GM18507 (cell line): ENCODE data around the gene BMP10.

Experiments used
- DNase-seq: peaks from one replicate; pipeline ENCODE4 v3.0.0; 2011; ENCODE audit warnings: low read depth; ENCODE audit not compliant: insufficient read length; ENCODE audit errors: extremely low spot score
- FAIRE-seq: peaks from 2 replicates; lab custom pipeline; 2011; peaks lifted over from hg19 to GRCh38; lab: Jason Lieb, UNC

Gene BMP10, protein sequence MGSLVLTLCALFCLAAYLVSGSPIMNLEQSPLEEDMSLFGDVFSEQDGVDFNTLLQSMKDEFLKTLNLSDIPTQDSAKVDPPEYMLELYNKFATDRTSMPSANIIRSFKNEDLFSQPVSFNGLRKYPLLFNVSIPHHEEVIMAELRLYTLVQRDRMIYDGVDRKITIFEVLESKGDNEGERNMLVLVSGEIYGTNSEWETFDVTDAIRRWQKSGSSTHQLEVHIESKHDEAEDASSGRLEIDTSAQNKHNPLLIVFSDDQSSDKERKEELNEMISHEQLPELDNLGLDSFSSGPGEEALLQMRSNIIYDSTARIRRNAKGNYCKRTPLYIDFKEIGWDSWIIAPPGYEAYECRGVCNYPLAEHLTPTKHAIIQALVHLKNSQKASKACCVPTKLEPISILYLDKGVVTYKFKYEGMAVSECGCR

DNA sequence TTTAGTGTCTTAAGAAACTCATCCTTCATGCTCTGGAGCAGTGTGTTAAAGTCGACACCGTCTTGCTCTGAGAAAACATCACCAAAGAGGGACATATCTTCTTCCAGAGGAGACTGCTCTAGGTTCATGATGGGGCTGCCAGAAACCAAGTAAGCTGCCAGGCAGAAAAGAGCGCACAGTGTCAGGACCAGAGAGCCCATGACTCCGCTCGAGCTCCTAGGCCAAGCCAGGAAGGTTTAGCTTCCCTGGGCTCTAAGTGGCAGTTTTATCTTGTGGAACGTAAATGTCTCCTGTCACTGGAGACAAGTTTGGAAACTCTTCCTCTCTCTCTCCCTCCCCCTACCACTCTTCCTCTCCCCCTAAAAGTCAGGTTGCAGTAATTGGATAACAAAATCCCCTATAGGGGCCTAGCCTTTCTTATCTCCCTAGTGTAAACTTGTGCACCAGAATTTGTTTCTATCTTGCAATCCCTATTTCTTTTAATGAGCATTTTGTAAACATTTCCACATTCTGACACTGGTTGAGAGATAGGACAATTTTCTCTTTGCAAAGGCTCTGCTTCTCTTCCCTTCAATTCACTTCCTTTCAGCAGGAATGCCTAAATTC is at the start of gene BMP10:
TSS of gene BMP10 (minus strand) at position 239 of the 606 bp plus-strand sequence. CDS start at position 200, 39 bp downstream.
- DNase-seq (no peak), FAIRE-seq (no peak)

DNA sequence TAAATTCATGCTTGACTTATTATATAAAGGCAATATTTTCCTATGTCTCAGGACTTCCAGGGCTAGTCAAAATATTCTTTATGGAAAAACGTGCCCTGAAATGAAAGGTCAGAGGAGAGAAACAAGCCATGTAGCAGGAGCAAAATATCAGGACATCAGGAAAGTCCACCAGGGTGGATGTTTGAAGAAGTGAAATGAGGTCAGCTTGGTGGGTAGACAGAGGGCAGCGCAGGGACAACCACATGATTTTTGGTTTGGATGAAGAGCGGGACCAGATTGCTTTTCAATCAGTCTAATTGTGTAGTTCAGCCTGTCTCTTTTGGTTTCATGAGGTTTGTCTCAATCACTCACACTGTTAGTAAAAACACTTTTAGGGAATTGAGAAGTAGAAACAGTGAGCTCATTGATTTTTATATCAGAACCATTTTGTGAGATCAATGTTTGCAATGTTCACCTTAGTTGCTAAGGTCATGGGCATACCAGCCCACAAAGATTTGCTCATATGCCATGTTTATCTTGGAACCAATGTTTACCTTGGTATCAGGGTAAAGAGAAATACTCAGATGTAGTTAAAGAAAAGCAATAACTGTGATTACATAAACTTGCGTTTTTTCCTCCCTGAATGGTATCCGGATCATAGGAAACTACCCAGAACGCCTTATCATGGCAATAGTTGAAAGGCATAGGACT is 49.4 kb upstream of the BMP10 start:
- DNase-seq, result no peak
- no peak for FAIRE-seq

DNA sequence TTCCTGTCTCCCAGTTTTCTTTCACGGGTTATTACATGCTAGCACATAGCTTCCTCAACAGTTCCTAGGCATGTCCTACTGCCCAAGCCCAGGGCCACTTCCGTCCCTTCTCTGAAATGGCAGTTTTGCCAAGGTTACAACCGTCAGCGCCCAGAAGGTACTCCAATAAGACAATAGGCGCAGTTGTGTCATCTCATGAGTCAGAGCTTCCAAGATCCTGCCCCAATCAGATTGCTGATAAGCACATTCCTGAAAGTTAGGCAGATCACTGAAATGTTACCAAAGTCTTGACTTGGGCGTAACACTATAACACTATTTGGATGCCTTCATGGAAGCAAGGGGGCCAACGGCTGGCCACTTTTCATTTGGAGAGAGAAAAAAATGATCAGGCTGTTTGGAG is 47.3 kb upstream of the BMP10 start:
- FAIRE-seq (no peak), DNase-seq (no peak)

DNA sequence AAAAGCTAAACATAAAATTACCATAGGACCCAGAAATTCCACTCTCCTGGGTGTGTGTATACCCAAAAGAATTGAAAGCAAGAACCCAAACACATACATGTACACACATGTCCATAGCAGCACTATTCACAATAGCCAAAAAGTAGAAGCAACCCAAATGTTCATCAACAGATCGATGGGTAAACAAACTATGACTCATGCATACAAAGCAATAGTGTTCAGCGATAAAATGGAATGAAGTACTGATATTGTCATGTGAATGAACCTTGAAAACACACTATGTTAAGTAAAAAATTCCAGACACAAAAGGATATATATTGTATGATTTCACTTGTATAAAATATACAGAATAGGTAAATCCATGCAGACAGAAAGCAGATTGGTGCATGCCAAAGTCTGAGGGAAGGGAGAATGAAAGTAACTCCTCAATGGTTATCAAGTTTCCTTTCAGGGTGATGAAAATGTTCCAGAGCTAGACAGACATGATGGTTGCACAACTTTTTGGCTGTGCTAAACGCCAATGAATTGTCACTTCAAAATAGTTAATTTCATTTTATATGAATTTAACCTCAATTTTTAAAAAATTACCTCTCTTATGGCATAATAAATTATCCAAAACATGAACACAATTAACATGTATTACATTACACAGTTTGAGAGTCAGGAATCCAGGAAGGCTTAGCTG is 46.0 kb upstream of the BMP10 start:
- DNase-seq (no peak), FAIRE-seq (no peak)

DNA sequence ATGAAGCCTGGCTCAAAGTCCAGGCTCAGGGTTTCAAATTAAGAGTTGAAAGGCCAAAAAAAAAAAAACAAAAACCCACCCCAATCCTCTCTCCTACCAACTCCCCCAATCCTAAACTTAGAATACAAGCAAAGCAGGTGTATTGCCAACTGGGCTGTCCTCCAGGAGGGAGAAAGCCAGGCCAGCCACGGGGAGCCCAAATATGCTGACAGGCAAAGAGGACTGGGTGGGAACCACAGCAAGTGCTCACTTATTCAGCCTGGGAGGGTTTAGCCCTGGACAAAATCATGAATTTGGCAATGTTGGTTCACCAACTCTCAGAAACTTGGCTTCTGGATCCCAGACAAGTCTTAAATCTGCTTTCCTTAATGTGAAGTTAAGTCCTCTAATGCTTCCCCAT is 45.0 kb upstream of the BMP10 start:
- no peak for DNase-seq
- no peak for FAIRE-seq

DNA sequence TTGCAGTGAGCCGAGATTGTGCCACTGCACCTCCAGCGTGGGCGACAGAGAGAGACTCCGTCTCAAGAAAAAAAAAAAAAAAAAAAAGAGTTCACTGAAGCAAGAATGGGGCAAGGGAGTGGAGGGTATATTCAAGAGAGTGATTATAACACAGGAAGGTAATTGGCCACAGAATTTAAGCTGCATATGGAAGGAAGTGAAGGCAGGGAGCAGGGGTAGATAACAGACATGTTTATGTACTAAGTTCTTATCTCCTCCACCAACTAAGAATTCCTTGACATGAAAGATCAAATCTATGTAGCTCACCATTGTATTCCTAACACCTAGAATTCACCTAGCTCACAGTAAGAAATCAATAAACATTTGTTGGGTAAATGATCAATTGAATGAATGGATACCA is 44.2 kb upstream of the BMP10 start:
- no peak for FAIRE-seq

DNA sequence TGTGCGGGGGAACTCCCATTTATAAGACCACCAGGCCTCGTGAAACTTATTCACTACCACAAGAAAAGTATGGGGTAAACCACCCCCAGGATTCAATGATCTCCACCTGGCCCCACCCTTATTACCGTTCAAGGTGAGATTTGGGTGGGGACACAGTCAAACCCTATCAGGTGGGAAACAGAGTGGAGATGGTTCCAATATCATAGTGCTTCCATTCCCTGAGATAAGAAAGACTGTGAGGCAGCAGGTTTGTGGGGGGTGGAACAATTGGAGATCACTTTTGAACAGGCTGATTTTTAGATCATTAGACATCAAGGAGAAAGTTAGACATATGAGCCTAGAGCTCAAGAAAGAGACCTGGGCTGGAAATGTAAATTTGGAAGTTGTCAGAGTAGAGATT is 42.2 kb upstream of the BMP10 start:
- FAIRE-seq (no peak), DNase-seq (no peak)

More for the DNA sequence above, 44.2 kb upstream of the BMP10 start:
- DNase-seq, result no peak

DNA sequence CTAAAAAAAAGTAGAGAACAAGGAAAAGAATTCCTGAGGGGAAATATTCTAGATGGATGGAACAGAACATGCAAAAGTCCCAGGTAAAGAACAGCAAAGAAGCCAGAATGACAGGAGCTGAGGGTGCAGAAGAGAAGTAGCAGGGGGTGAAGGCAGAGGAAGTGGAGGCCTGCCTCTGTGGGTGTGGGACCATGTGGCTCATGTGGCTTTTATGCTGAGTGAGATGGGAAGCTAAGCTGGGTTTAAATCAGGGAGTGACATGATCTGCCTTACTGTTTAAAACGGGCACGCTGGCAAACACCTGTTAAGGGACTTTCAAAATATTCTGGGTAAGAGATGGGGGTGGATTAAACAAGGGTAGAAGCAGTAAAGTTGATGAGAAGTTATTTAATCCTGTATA is 41.5 kb upstream of the BMP10 start:
- FAIRE-seq, result no peak

DNA sequence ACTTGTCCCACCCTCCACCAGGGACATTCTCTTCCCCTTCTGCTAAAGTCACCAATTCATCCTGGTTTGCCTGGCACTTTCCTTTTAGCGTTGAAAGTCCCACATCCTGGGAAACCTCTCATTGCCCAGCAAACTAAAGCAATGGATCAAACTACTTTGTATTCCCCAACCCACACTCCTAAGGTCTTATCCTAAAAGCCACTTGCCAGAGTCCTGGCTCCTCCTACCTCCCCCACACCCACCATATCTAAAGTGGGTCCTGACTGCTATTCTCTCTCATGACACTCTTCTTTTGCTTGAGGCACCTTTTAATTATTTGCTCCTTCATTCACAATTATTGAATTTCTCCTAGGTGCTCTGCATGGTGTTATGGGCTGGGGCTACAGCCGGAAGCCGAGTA is 40.9 kb upstream of the BMP10 start:
- FAIRE-seq (no peak), DNase-seq (no peak)

More for the DNA sequence above, 41.5 kb upstream of the BMP10 start:
- DNase-seq, result no peak

DNA sequence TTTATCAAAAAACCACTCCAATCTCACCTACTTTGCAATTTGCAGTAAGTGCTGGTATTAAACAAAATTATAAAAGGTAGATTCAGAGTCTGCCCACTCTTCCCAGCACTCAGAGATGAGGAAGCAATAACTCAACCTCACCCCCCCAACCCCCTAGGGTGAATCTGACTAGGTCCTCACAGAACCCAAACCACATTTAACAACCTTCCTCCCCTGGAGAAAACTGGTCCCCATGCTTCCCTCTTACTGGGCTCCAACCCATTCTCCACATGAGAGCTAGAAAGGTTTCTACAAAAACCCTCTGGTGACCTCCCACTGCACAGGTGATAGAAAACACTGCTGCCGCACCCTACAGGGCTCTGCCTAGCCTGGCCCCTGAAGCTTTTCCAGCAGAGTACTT is 40.5 kb upstream of the BMP10 start:
- FAIRE-seq (no peak), DNase-seq (no peak)

DNA sequence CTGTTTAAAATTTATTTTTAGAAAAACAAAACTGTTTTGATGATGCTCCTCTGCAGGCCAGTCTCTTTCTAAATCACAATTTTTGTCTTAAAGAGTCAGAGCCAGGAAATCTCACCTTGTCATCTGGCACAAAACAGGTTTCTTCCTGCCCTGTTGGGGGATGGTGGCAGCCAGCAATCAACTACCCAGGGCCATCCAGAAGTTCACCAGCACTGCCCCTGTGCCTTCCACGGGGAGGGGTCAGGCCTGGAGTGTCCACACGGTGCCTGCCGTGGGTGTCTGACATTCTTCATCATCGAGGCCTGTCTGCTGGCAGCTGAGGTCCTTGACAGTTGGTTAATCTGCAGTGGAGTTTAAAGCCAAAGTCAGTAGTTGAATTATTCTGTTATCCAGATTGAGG is 40.0 kb upstream of the BMP10 start:
- FAIRE-seq (no peak), DNase-seq (no peak)

DNA sequence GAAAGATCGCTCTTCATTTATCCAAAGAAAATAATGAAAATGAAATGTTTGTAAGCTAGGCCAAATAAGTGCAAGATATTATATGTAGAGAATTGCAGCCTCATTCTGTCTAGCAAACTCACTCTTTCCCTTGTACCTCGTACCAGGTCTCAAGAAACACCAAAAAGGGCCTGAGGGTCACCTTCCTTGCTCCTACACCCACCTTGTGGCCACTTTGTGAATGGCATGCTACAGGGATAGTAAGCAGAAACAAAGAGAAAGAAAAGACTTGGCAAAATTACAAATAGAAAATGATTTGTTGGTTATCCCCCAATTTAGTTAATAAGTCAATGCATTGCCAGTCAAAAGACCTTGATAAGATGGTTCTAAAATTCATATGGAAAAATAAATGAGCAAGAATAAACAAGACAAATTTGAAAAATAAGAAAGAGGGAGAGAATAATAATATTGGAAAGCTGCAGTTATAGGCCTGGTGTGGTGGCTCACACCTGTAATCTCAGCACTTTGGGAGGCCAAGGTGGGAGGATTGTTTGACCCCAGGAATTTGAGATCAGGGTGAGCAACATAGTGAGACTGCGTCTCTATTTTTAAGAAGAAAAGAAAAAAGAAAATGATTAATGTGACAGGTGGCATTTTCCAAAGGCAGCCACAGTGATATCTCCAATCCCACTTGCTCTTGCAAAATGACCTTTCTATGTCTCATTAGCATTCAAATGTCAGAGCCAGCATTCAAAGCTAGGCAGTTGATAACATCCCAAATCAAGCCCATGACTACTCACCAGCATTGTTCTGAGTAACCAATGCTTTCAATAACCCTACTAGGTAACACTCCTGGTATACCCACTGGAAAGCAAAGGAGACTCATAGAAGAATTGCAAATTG is 38.8 kb upstream of the BMP10 start:
- DNase-seq (peak; percentile 44), FAIRE-seq (peak; percentile 88)

DNA sequence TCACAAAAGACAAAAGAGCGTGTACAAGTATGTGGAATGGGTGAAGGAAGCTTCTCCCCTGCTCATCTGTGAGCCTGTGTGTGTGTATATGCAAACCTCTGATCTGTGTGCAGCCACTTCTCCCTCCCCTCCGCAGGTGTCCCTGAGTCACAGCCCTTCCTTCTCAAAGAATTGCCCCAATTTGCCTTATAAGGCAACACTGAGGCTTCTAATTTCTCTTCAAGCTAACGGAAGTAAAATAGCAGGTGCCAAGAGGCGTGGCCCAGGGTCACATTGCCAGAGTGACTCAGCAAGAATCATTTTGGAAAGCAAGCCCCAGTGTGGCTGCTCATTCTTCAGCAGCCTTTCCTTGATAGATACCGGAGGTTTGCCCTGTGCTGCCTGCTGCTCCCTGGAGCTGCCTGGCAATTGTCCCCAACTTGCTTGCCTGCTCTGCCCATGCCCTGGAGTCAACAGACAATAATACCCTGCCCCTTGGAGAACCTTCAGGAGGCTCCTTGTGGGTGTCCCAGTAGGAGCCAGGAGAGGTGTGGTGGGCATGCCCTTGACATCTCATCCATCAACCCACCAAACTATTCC is 37.3 kb upstream of the BMP10 start:
- FAIRE-seq (peak; percentile 95), DNase-seq (peak; percentile 49)

DNA sequence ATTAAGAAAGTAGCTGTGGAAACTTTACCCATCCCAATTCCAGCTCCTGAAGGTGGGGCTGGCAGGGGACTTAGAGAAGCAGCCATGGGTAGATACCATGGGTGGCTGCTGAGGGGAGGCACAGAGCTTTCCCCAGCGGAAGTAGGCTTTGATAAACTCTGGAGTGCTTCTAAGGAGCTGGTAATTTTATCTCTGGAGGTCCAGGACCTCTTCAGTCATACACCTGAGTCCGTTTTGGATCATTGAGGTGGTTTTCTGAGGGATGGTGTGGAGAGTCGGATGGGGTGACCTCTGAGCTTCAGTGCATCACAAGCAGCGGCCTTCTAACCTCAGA is 36.7 kb upstream of the BMP10 start:
- FAIRE-seq (no peak), DNase-seq (no peak)

DNA sequence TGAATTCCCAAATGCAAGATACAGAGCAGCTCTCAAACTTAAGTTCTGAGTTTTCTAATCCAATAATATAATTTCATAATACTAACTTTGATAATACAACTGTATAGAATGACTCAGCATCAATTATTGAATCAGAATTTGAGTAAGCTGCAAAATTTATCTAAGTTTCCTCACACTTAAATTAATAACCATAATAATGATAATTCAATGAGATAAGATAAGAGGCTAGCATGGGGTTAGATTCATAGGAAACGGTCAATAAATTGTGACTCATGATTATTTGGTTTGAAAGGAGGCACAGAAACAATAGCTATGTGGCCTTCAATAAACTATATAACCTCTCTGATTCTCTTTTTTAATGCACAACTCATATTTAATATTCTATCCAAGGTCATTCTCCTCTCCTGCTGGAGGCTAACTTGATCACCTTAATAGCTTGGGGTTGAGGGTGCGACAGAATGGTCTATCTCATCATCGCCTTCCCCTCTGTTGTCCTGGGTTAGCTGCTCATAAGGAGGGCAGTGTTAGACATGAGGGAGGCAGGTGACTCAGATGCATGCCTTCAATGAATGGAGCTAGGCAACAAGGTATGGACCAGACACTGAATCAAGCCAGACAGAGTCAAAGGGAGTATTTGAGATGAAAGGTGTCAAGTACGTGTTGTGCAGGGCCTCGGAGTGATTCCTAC is 36.2 kb upstream of the BMP10 start:
- FAIRE-seq (no peak), DNase-seq (no peak)

DNA sequence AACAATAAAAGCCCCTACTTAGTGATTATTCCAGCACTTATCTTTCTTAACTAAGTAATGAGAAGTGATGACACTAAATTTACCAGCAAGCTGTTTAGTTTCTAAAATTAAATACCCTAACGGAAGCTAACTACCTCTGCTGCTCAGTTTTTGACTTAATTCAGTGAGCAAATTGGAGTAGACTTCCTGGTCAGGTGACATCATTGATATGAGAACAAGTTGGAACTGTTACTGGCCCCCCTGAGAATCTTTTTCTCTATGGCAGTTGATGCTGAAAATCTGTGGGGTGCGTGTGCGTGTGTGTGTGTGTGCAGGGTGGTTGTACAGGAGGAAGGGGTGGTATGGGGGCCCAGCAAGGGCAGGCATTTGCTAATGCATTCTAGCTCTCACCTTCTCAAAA is 35.5 kb upstream of the BMP10 start:
- DNase-seq, result no peak

DNA sequence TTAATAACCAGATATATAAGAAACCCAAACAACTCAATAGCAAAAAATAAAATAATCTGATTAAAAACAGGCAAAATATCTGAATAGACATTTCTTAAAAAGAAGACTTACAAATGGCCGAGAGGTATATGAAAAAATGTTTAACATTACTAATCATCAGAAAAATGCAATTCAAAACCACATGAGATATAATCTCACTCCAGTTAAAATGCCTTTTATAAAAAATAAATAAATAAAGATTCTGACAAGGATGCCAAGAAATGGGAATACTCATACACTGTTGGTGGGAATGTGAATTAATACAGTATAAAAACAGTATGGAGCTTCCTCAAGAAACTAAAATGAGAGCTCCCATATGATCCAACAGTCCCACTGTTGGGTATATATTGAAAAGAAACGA is 33.9 kb upstream of the BMP10 start:
- no peak for FAIRE-seq
- DNase-seq, result no peak

More for the DNA sequence above, 35.5 kb upstream of the BMP10 start:
- no peak for FAIRE-seq

DNA sequence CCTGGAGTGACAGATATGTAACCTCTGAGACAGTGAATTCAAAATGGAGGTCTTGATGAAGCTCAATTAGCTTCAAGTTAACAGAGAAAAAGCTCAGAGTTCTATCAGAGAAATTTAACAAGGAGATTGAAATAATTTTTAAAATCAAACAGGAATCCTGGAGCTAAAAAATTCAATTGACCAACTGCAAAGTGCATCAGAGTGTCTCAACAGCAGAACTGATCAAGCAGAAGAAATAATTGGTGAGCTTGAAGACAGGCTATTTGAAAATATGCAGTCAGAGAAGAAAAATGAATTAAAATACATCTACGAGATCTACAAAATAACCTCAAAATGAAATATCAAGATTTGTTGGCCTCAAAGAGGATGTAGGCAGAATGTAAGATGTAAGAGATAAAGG is 30.4 kb upstream of the BMP10 start:
- DNase-seq (no peak), FAIRE-seq (no peak)

DNA sequence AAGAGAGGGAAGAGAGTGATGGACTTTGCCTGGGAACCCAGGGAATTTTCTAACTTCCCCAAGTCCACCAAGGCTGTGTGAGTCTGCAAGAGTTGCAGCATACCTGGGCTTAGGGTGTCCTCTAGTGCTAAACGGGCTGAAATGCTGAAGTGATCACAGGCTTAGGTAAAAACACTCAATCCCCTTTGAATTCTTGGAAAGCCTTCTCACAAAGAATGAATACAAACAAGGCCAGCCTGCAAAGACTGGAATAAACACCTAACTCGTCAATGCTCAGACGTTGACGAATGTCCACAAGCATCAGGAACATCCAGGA is 30.0 kb upstream of the BMP10 start:
- FAIRE-seq (no peak), DNase-seq (no peak)
